HG02884 (cell line): ENCODE measurements around the gene PRSS38.

ENCODE experiments used
- ATAC-seq: cut with Tn5 transposase; IDR thresholded peaks from one replicate; pipeline ENCODE4 v1.9.1; 2021; ENCODE audit warnings: mild to moderate bottlenecking, moderate library complexity; ENCODE audit not compliant: unreplicated experiment

Gene PRSS38

GRCh38 chr1:227893949-227894721 is 78.7 kb downstream of the PRSS38 start:
- no peak for ATAC-seq

DNA sequence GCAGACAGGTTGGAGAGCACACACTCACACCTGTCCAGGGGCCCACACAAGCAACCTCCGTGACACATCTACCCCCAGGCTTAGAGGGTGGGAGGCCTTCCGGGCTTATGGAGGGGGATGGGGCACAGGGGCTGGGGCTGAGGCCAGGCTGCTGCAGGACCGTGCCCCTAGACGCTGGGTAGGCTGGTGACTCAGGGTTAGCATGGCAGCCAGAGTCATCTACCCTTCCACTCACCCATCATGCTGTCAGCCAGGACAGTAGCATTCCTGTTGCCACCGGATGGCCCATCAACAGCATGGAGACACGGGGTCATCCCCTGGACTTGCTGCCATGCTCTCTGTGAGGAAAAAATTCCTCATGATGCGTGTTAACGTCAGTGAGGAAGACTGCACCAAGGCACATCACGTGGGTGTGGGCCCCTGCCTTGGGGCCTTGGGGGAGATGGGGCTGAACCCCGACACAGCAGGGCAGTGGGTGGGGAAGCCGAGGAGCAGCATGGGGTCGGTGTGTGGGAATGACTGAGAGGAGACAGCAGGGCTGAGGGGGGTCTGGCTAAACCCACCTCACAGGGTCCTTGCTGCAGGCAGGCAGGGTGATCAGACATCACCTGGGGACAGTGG is 79.5 kb downstream of the PRSS38 start:
- no peak for ATAC-seq
